Smooth muscle cell (in vitro differentiated cells): ENCODE results near the gene CUX1. TPM values are rescaled to one million over a fixed set of nuclear protein-coding genes. Genes with fewer than 3 reads are reported as not detected.
"Not testable (repeated sequence)": the region's sequence is repeated elsewhere in the genome, so short reads cannot be mapped to it uniquely, and the experiment has no call there.

Experiments used
- DNase-seq: peaks from one replicate; lab custom pipeline; 2025; ENCODE audit not compliant: unreplicated experiment; lab: John Stamatoyannopoulos, UW
- H2AFZ ChIP-seq: fragments of 200-600 bp; sonication (generic); 2 replicates; pipeline ENCODE4 v1.6.0; 2016; ENCODE audit warnings: antibody characterized with exemption, low read depth, mild to moderate bottlenecking
- H3F3A ChIP-seq: fragments of 200-600 bp; sonication (generic); 2 replicates; pipeline ENCODE4 v1.6.0; 2017; ENCODE audit warnings: antibody characterized with exemption, low read depth
- H3K27ac ChIP-seq: fragments of 200-600 bp; sonication (generic); 2 replicates; pipeline ENCODE4 v1.5.1; 2016; ENCODE audit warnings: low read depth, mild to moderate bottlenecking
- H3K27me3 ChIP-seq: fragments of 200-600 bp; sonication (generic); 2 replicates; pipeline ENCODE4 v1.6.1; 2016; ENCODE audit warnings: low read depth, mild to moderate bottlenecking
- H3K36me3 ChIP-seq: fragments of 200-600 bp; sonication (generic); 2 replicates; pipeline ENCODE4 v1.5.1; 2016; ENCODE audit warnings: low read depth
- H3K4me1 ChIP-seq: fragments of 200-600 bp; sonication (generic); 2 replicates; pipeline ENCODE4 v1.5.1; 2016; ENCODE audit warnings: low read depth
- H3K4me2 ChIP-seq: fragments of 200-600 bp; sonication (generic); 2 replicates; pipeline ENCODE4 v1.6.0; 2016; ENCODE audit warnings: mild to moderate bottlenecking
- H3K4me3 ChIP-seq: fragments of 200-600 bp; sonication (generic); 2 replicates; pipeline ENCODE4 v1.5.1; 2016; ENCODE audit warnings: mild to moderate bottlenecking
- H3K79me2 ChIP-seq: fragments of 200-600 bp; sonication (generic); 2 replicates; pipeline ENCODE4 v1.6.0; 2016; ENCODE audit warnings: low read depth, mild to moderate bottlenecking
- H3K9ac ChIP-seq: fragments of 200-600 bp; sonication (generic); 2 replicates; pipeline ENCODE4 v1.6.0; 2016; ENCODE audit warnings: low read depth
- H3K9me3 ChIP-seq: fragments of 200-600 bp; sonication (generic); replicated peaks from 2 replicates; pipeline ENCODE4 v1.5.1; 2016; ENCODE audit warnings: low read depth
- H4K20me1 ChIP-seq: fragments of 200-600 bp; sonication (generic); 2 replicates; pipeline ENCODE4 v1.6.0; 2016; ENCODE audit warnings: low read depth
- WGBS: methylation state at CpG from one replicate; pipeline ENCODE4 v1.1.7; 2016; ENCODE audit warnings: low lambda C conversion rate; 5-methylcytosine and 5-hydroxymethylcytosine counted together
- polyA plus RNA-seq: library from polyadenylated mRNA; unstranded; fragments of >200 nt; fragmentation: Nextera tagmentation; extraction: Ambion mirVana; gene quantifications from 2 replicates; pipeline ENCODE4 v1.2.1, GENCODE V29; 2016
- total RNA-seq: library from RNA; depleted of rRNA; stranded (reverse); fragments of >200 nt; gene quantifications from 2 replicates; pipeline ENCODE4 v1.2.3, GENCODE V29; 2014
- TF ChIP-seq, protein P1 (sequence below): fragments of 200-600 bp; sonication (generic); IDR thresholded peaks from 2 replicates; pipeline ENCODE4 v1.5.1; 2017; ENCODE audit warnings: borderline replicate concordance, mild to moderate bottlenecking, antibody characterized with exemption; ENCODE audit not compliant: insufficient read depth, poor library complexity, severe bottlenecking

Gene CUX1
- total and polyA plus RNA-seq, 2 experiments from 2014 or later, result 56.3 to 78.4 TPM

DNA sequence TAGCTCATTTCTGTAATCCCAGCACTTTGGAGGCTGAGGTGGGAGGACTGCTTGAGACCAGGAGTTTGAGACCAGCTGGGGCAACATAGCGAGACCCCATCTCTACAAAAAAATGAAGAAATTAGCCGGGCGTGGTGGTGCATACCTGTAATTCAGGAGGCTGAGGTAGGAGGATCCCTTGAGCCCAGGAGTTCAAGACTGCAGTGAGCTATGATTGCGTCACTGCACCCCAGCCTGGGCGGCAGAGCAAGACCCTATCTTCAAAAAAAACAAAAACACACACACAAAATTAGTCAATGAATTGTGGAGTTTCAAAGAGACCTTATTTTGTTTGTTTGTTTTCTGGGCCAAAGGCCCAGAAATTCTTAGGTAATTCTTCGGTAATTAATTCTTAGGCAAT lies 110.0 kb downstream of the CUX1 start:
- 81% methylated on average over 6 of the region's 6 CpGs for WGBS
- Histone ChIP-seq H3K27ac (peak overlapping the region; percentile 74), H3K79me2 (peaks cover 82% of the 10 kb centered on the region)

DNA sequence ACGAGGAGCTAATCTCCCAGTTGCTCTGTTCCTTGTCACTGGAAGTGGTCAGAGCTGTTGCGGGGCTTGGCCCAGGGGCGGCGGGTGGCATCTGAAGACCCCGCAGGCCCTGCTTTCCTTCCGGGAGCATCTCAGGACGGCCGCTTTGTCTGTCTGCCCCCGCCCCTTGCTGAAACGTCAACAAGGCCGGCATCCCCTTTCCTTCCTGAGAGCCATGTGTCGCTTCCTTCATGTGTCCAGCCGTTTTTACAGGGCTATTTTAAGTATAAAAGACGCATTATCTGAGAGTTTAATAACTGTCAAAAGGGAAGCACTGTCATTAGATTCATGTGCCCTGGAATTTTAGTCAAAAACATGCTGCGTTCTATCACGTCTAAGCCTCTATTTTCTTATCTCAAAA lies 110.4 kb downstream of the CUX1 start:
- 25% methylated on average over 16 of the region's 16 CpGs for whole genome bisulfite sequencing

More for the DNA sequence above, 110.0 kb downstream of the CUX1 start:
- TF ChIP-seq, protein P1, sequence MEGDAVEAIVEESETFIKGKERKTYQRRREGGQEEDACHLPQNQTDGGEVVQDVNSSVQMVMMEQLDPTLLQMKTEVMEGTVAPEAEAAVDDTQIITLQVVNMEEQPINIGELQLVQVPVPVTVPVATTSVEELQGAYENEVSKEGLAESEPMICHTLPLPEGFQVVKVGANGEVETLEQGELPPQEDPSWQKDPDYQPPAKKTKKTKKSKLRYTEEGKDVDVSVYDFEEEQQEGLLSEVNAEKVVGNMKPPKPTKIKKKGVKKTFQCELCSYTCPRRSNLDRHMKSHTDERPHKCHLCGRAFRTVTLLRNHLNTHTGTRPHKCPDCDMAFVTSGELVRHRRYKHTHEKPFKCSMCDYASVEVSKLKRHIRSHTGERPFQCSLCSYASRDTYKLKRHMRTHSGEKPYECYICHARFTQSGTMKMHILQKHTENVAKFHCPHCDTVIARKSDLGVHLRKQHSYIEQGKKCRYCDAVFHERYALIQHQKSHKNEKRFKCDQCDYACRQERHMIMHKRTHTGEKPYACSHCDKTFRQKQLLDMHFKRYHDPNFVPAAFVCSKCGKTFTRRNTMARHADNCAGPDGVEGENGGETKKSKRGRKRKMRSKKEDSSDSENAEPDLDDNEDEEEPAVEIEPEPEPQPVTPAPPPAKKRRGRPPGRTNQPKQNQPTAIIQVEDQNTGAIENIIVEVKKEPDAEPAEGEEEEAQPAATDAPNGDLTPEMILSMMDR, result no peak
- Histone ChIP-seq H3K9ac (peak overlapping the region; percentile 29), H4K20me1 (peaks cover 51% of the 10 kb centered on the region), H3K4me1 (peaks cover 15% of the 10 kb centered on the region), H3K9me3 (no peaks in the 10 kb centered on the region), H2AFZ (no peak overlapping the region), H3K27me3 (no peaks in the 10 kb centered on the region), H3K36me3 (no peaks in the 10 kb centered on the region), H3K4me3 (no peak overlapping the region), H3F3A (peaks cover 18% of the 10 kb centered on the region), H3K4me2 (peak overlapping the region; percentile 40)
- DNase-seq, result no peak

DNA sequence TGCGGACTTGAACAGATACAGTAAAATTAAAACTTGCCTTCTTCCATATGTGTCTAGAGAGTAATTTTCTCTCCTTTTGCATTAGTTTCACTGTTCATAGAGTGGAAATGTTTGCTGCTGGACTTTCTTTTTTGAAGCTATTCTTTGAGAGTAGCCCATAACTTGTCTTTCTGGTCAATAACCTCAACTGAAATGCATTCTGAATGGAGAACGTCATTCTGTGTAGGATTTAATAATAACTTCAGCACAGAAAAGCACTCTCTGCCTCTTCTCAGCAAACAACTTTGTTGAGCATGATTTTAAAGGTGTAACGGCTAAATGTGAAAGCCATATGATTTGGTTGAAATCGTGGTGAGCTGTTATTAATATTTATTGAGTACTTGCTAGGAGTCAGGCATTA lies 111.8 kb downstream of the CUX1 start:
- TF ChIP-seq, protein P1, result no peak
- no peak overlapping the region for H2AFZ ChIP-seq

More for the DNA sequence above, 110.4 kb downstream of the CUX1 start:
- peaks cover 82% of the 10 kb centered on the region for H3K79me2 ChIP-seq
- H3K9ac ChIP-seq, result peak overlapping the region; percentile 29
- H3K4me2 ChIP-seq, result peak overlapping the region; percentile 40
- peaks cover 47% of the 10 kb centered on the region for H4K20me1 ChIP-seq
- no peak overlapping the region for H2AFZ ChIP-seq
- peak overlapping the region; percentile 74 for H3K27ac ChIP-seq
- no peaks in the 10 kb centered on the region for H3K36me3 ChIP-seq
- H3K4me1 ChIP-seq, result peaks cover 11% of the 10 kb centered on the region
- no peaks in the 10 kb centered on the region for H3K27me3 ChIP-seq
- no peak for DNase-seq
- TF ChIP-seq, protein P1, result no peak
- H3F3A ChIP-seq, result peaks cover 15% of the 10 kb centered on the region
- no peaks in the 10 kb centered on the region for H3K9me3 ChIP-seq
- no peak overlapping the region for H3K4me3 ChIP-seq

DNA sequence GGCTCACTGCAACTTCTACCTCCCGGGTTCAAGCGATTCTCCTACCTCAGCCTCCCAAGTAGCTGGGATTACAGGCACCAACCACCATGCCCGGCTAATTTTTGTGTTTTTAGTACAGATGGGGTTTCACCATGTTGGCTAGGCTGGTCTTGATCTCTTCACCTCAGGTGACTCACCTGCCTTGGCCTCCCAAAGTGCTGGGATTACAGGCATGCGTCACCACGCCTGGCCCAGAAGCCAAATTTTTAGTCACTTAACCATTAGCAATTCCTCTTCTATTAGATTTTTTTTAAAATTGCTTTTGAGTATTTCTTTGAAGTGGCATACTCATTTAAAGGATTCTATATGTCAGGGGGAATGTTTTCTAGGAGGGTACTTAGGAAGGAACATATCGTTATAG lies 112.5 kb downstream of the CUX1 start:
- H3K4me3 ChIP-seq, H3K9ac ChIP-seq, H3K4me2 ChIP-seq, DNase-seq, H2AFZ ChIP-seq, H3F3A ChIP-seq, H3K27me3 ChIP-seq, H3K9me3 ChIP-seq, H3K36me3 ChIP-seq: not testable (repeated sequence)
- Histone ChIP-seq H4K20me1 (peaks cover 38% of the 10 kb centered on the region), H3K27ac (peak overlapping the region; percentile 62), H3K4me1 (peaks cover 16% of the 10 kb centered on the region), H3K79me2 (peaks cover 87% of the 10 kb centered on the region)
- WGBS, result 76% methylated on average over 6 of the region's 6 CpGs

More for the DNA sequence above, 111.8 kb downstream of the CUX1 start:
- DNase-seq, result no peak
- Histone ChIP-seq H3K36me3 (no peaks in the 10 kb centered on the region), H3K4me2 (no peak overlapping the region), H3K27me3 (no peaks in the 10 kb centered on the region), H3K79me2 (peaks cover 93% of the 10 kb centered on the region), H4K20me1 (peaks cover 44% of the 10 kb centered on the region), H3K9ac (no peak overlapping the region), H3F3A (peaks cover 3% of the 10 kb centered on the region), H3K27ac (peak overlapping the region; percentile 62), H3K4me3 (no peak overlapping the region), H3K9me3 (no peaks in the 10 kb centered on the region), H3K4me1 (peaks cover 10% of the 10 kb centered on the region)
- 86% methylated on average over 4 of the region's 4 CpGs for WGBS
